IMR-90 (cell line): ENCODE measurements around the gene LRG1. TPM values are rescaled to one million over a fixed set of nuclear protein-coding genes. Genes with fewer than 3 reads are reported as not detected.

Source experiments
- ATAC-seq: fragments of 200-7000 bp; cut with Tn5 transposase; 2 replicates; pipeline ENCODE4 v1.9.1; 2020; ENCODE audit warnings: low read depth, mild to moderate bottlenecking, moderate library complexity
- BruUV-seq: library from RNA; stranded (reverse); fragments of 400-500 nt; replicated peaks from 2 replicates; lab custom pipeline; 2021; lab: Mats Ljungman, UMichigan
- CTCF ChIA-PET: fragments of 300-600 bp; formaldehyde crosslinking; extraction: SDS; loops from one replicate; lab custom pipeline; 2021; ENCODE audit warnings: antibody characterized with exemption; lab: Yijun Ruan, JAX
- POLR2A ChIA-PET: fragments of 300-600 bp; sonication (Branson Sonifier 250); formaldehyde crosslinking; loops from one replicate; lab custom pipeline; 2022; ENCODE audit warnings: antibody characterized with exemption; ENCODE audit not compliant: unreplicated experiment; lab: Charles Lee
- DNase-seq: peaks from one replicate; pipeline ENCODE4 v3.0.0; 2013
- H2AFZ ChIP-seq: replicated peaks from 2 replicates; pipeline ENCODE3; 2013; ENCODE audit warnings: low read length, mild to moderate bottlenecking; ENCODE audit not compliant: poor library complexity
- H2AK5ac ChIP-seq: 2 replicates; pipeline ENCODE4 v1.6.1; 2013; ENCODE audit warnings: low read depth, low read length, inconsistent platforms
- H2AK9ac ChIP-seq: replicated peaks from 2 replicates; pipeline ENCODE3; 2013; ENCODE audit warnings: mild to moderate bottlenecking, low read depth, low read length, moderate library complexity; ENCODE audit not compliant: poor library complexity
- H2BK120ac ChIP-seq: 2 replicates; pipeline ENCODE4 v1.6.1; 2013; ENCODE audit warnings: low read depth, low read length, inconsistent platforms
- H2BK15ac ChIP-seq: 3 replicates; pipeline ENCODE4 v1.6.1; 2013; ENCODE audit warnings: low read depth, low read length, inconsistent platforms
- H2BK20ac ChIP-seq: 2 replicates; pipeline ENCODE4 v1.6.1; 2013; ENCODE audit warnings: low read depth, mild to moderate bottlenecking, inconsistent platforms, low read length, moderate library complexity
- H2BK5ac ChIP-seq: 2 replicates; pipeline ENCODE4 v1.6.1; 2013; ENCODE audit warnings: mild to moderate bottlenecking, low read depth, low read length, inconsistent platforms; ENCODE audit not compliant: poor library complexity, severe bottlenecking
- H3K14ac ChIP-seq: replicated peaks from 2 replicates; pipeline ENCODE4 v1.6.1; 2013; ENCODE audit warnings: low read depth, low read length, inconsistent platforms
- H3K18ac ChIP-seq: 2 replicates; pipeline ENCODE4 v1.6.1; 2013; ENCODE audit warnings: low read depth, low read length, control low read depth
- H3K23ac ChIP-seq: 2 replicates; pipeline ENCODE4 v1.6.1; 2013; ENCODE audit warnings: low read depth, low read length, inconsistent platforms
- H3K27ac ChIP-seq: 2 replicates; pipeline ENCODE4 v1.5.1; 2013; ENCODE audit warnings: mild to moderate bottlenecking, control low read depth, low read length; ENCODE audit not compliant: insufficient read depth
- H3K27me3 ChIP-seq: 2 replicates; pipeline ENCODE4 v1.6.1; 2013; ENCODE audit warnings: low read length; ENCODE audit not compliant: control insufficient read depth, insufficient read depth
- H3K36me3 ChIP-seq: 2 replicates; pipeline ENCODE4 v1.6.1; 2013; ENCODE audit warnings: low read length, mixed read lengths; ENCODE audit not compliant: control insufficient read depth, insufficient read depth
- H3K4ac ChIP-seq: 2 replicates; pipeline ENCODE4 v1.6.1; 2013; ENCODE audit warnings: low read depth, low read length, inconsistent platforms
- H3K4me1 ChIP-seq: 2 replicates; pipeline ENCODE4 v1.6.1; 2013; ENCODE audit warnings: low read length, mixed read lengths; ENCODE audit not compliant: control insufficient read depth, insufficient read depth
- H3K4me2 ChIP-seq: 2 replicates; pipeline ENCODE4 v1.6.1; 2013; ENCODE audit warnings: low read depth, mild to moderate bottlenecking, control low read depth, low read length, moderate library complexity
- H3K4me3 ChIP-seq: 2 replicates; pipeline ENCODE4 v1.5.1; 2013; ENCODE audit warnings: low read depth, mild to moderate bottlenecking, control low read depth, low read length, moderate library complexity; ENCODE audit not compliant: insufficient read depth
- H3K56ac ChIP-seq: 2 replicates; pipeline ENCODE4 v1.6.1; 2013; ENCODE audit warnings: low read length, inconsistent platforms; ENCODE audit not compliant: insufficient read depth; ENCODE audit errors: extremely low read depth
- H3K79me1 ChIP-seq, 2 experiments: 2 replicates each; pipeline ENCODE4 v1.6.1; 2013; ENCODE audit warnings: low read length in 2 of 2, inconsistent platforms in 1 of 2, low read depth in 1 of 2
- H3K9ac ChIP-seq: 2 replicates; pipeline ENCODE4 v1.6.1; 2013; ENCODE audit warnings: low read depth, low read length, control low read depth
- H3K9me1 ChIP-seq: 2 replicates; pipeline ENCODE4 v1.6.1; 2013; ENCODE audit warnings: low read length, inconsistent platforms; ENCODE audit not compliant: insufficient read depth
- H3K9me3 ChIP-seq: 2 replicates; pipeline ENCODE4 v1.6.1; 2013; ENCODE audit warnings: low read length; ENCODE audit not compliant: control insufficient read depth, insufficient read depth
- H4K20me1 ChIP-seq: 2 replicates; pipeline ENCODE4 v1.6.1; 2013; ENCODE audit warnings: low read length, inconsistent platforms; ENCODE audit not compliant: insufficient read depth
- H4K5ac ChIP-seq: 2 replicates; pipeline ENCODE4 v1.6.1; 2013; ENCODE audit warnings: mild to moderate bottlenecking, low read depth, low read length, control low read depth
- H4K8ac ChIP-seq, 2 experiments: 2 replicates each; pipeline ENCODE4 v1.6.1; 2013; ENCODE audit warnings: low read depth in 2 of 2, low read length in 2 of 2, control low read depth in 1 of 2, inconsistent platforms in 1 of 2
- H4K91ac ChIP-seq: 2 replicates; pipeline ENCODE4 v1.6.1; 2013; ENCODE audit warnings: low read depth, low read length, inconsistent platforms; ENCODE audit not compliant: insufficient read depth
- BHLHE40 ChIP-seq: fragments of 150-350 bp; IDR thresholded peaks from 2 replicates; pipeline ENCODE4 v1.6.1; 2016; ENCODE audit warnings: mild to moderate bottlenecking, low read depth, low read length
- CEBPB ChIP-seq: IDR thresholded peaks from 2 replicates; pipeline ENCODE4 v1.6.1; 2012; ENCODE audit warnings: low read depth, low read length, improper control_type of control experiment
- CHD1 ChIP-seq: IDR thresholded peaks from 2 replicates; pipeline ENCODE4 v1.6.1; 2012; ENCODE audit warnings: low read depth, low read length, improper control_type of control experiment
- CTCF ChIP-seq: conservative IDR thresholded peaks from 2 replicates; pipeline ENCODE4 v1.5.1; 2012; ENCODE audit warnings: mild to moderate bottlenecking, low read depth, low read length, improper control_type of control experiment
- ELK1 ChIP-seq: fragments of 150-350 bp; IDR thresholded peaks from 2 replicates; pipeline ENCODE4 v1.6.1; 2016; ENCODE audit warnings: low read depth, mild to moderate bottlenecking, low read length, moderate library complexity, borderline replicate concordance
- MAFK ChIP-seq: IDR thresholded peaks from 2 replicates; pipeline ENCODE4 v1.6.1; 2012; ENCODE audit warnings: low read depth, low read length, improper control_type of control experiment
- MXI1 ChIP-seq: IDR thresholded peaks from 2 replicates; pipeline ENCODE4 v1.6.1; 2012; ENCODE audit warnings: low read depth, mild to moderate bottlenecking, low read length, moderate library complexity, borderline replicate concordance
- NFE2L2 ChIP-seq: fragments of 150-350 bp; IDR thresholded peaks from 2 replicates; pipeline ENCODE4 v1.6.1; 2016; ENCODE audit warnings: low read depth, mild to moderate bottlenecking, low read length
- POLR2A ChIP-seq: IDR thresholded peaks from 2 replicates; pipeline ENCODE4 v1.6.1; 2012; ENCODE audit warnings: mild to moderate bottlenecking, low read depth, low read length
- RCOR1 ChIP-seq: IDR thresholded peaks from 2 replicates; pipeline ENCODE4 v1.6.1; 2012; ENCODE audit warnings: mild to moderate bottlenecking, low read length, improper control_type of control experiment; ENCODE audit not compliant: insufficient replicate concordance
- RFX5 ChIP-seq: IDR thresholded peaks from 2 replicates; pipeline ENCODE4 v1.8.0; 2012; ENCODE audit warnings: low read depth, mild to moderate bottlenecking, low read length, moderate library complexity
- SMC3 ChIP-seq: fragments of 150-350 bp; IDR thresholded peaks from 2 replicates; pipeline ENCODE4 v1.6.1; 2016; ENCODE audit warnings: low read depth, mild to moderate bottlenecking, antibody characterized with exemption, low read length, moderate library complexity
- WGBS, 2 experiments: methylation state at CpG; one replicate each; pipeline versions ENCODE4 v1.1.5 to v1.1.7; 2013; ENCODE audit warnings: missing lambda C conversion rate in 2 of 2; ENCODE audit not compliant: insufficient read length in 1 of 2; ENCODE audit errors: extremely low coverage in 2 of 2; 5-methylcytosine and 5-hydroxymethylcytosine counted together
- dilution Hi-C: fragments of 300-500 bp; cut with HindIII; formaldehyde crosslinking; loops from one replicate; pipeline ENCODE4 v1.14.3; 2018; ENCODE audit warnings: low sequenced_read_pairs; ENCODE audit not compliant: unreplicated experiment
- in situ Hi-C: fragments of 300-500 bp; cut with MboI; formaldehyde crosslinking; loops from 3 replicates; pipeline ENCODE4 v1.14.3; 2019; ENCODE audit warnings: low sequenced_read_pairs, inconsistent platforms, mixed read lengths
- intact Hi-C: fragments of 100-400 bp; cut with micrococcal nuclease; formaldehyde crosslinking; loops from 2 replicates; pipeline ENCODE4 v1.10.0; 2022
- polyA plus RNA-seq, 3 experiments: library from polyadenylated mRNA; depleted of rRNA; stranded (reverse); fragments of >200 nt; gene quantifications; 2 replicates each; pipeline ENCODE4 v1.2.3, GENCODE V29; 2012; ENCODE audit warnings: low replicate concordance in 1 of 3
- total RNA-seq: library from RNA; depleted of rRNA; stranded (reverse); fragments of >200 nt; gene quantifications from 2 replicates; pipeline ENCODE4 v1.2.3, GENCODE V29; 2012

The LRG1 gene
- total and polyA plus RNA-seq, 2 of the 4 experiments (the other 2 are of a cell fraction), result not detected

GRCh38 chr19:4525563-4526002 is 14.3 kb downstream of the LRG1 start:
- Histone ChIP-seq H3K14ac (no peak overlapping the region), H3K36me3 (no peaks in the 10 kb centered on the region), H2BK20ac (no peak overlapping the region), H2AFZ (no peak overlapping the region), H2AK5ac (no peak overlapping the region), H3K4ac (no peak overlapping the region), H4K8ac (no peak overlapping the region), H4K5ac (no peak overlapping the region), H3K4me3 (no peak overlapping the region), H3K18ac (no peak overlapping the region), H4K20me1 (no peaks in the 10 kb centered on the region), H3K4me2 (no peak overlapping the region), H2BK15ac (no peak overlapping the region), H3K27ac (no peak overlapping the region), H3K27me3 (peaks cover 21% of the 10 kb centered on the region), H4K91ac (no peak overlapping the region), H3K4me1 (no peaks in the 10 kb centered on the region), H3K23ac (no peak overlapping the region), H2BK120ac (no peak overlapping the region), H3K9ac (no peak overlapping the region), H3K9me1 (no peaks in the 10 kb centered on the region), H3K56ac (no peak overlapping the region), H3K79me1 (no peaks in the 10 kb centered on the region), H3K9me3 (no peaks in the 10 kb centered on the region), H2BK5ac (no peak overlapping the region), H2AK9ac (no peak overlapping the region)
- in situ Hi-C loops, result no loop called here
- ChIA-PET CTCF (interaction anchor here (0.5 to 1.5 kb wide), 4 partner anchors 10 to 108 kb away, joined by 3 to 6 read pairs (median 4); partner anchors contain the start of gene PLIN5), POLR2A (no interaction called here)
- DNase-seq, result no peak
- no peak for TF ChIP-seq BHLHE40
- no peak for TF ChIP-seq RFX5
- no peak for TF ChIP-seq POLR2A
- no peak for TF ChIP-seq ELK1
- TF ChIP-seq CTCF, result no peak
- no peak for TF ChIP-seq SMC3
- no peak for TF ChIP-seq CEBPB
- TF ChIP-seq CHD1, result no peak
- no peak for TF ChIP-seq MXI1
- no peak for TF ChIP-seq NFE2L2
- TF ChIP-seq RCOR1, result no peak
- no peak for TF ChIP-seq MAFK
- intact Hi-C loops, result no loop called here
- ATAC-seq, result no peak
- BruUV-seq, result no TSS peak
- 80% methylated on average over 1 of the region's 23 CpGs; no CpG with 5 or more reads in 1 of the 2 experiments for WGBS, 2 experiments
- dilution Hi-C loops, result no loop called here
